NCI-H2029 treated with DMSO at 0.1 percent for 48 hours (cell line): ENCODE results near the gene WBP2.

Experiments
- DNase-seq: peaks from one replicate; lab custom pipeline; 2025; lab: John Stamatoyannopoulos, UW

The WBP2 gene

DNA sequence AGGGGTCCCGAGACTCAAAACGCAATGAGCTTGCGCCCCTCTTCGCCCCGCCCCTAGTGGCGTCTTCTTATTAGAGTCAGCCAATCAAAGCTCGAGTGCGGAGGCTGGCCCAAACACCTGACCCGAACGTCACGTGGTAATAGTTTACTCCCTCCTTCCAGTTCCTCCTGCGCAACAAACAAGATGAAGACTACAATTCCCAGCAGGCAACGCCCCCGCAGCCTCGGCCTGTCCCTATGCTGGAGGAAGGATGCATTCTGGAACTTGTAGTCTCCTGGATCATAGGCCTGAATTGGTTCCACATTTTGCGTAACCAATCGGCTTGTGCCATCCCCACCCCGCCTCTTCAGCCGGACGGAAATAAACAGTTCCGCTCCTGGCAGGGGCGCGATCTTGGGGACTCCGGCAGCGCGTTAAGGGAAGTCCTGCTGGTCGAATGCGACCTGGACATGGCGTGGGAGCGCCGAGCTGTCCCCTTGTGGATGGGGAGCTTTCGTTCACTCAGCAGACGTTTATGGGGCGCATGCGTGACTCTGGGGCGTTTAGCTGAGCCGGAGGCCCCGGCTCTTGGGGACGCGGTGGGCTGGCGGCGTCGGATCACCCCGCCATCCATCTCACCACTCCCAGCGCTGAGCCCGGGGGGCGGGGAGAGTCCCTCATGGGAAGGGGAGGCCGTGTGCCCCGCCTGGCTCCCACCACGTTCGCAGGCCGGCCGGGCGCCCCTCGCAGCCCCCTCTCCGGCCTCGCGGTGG lies at the start of gene WBP2:
TSS of gene WBP2 (minus strand) at position 26 of the 752 bp plus-strand sequence. CDS start 38 bp downstream, outside the sequence.
- DNase-seq, result peak; percentile 98

DNA sequence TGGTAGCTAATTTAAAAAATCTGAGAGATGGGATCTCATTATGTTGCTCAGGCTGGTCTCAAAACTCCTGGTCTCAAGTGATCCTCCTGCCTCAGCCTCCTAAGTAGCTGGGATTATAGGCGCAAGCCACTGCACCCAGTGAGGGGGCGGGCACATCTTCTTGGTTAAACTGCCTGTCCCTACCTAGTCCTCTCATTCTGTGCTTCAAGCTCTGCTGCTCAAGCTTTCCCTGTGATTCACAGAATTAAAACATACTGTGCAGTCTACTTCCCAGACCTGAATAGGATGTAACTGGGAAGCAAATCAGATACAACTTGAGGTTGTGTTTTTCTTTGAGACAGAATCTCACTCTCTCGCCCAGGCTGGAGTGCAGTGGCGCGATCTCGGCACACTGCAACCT lies 47.3 kb upstream of the WBP2 start:
- DNase-seq, result no peak

DNA sequence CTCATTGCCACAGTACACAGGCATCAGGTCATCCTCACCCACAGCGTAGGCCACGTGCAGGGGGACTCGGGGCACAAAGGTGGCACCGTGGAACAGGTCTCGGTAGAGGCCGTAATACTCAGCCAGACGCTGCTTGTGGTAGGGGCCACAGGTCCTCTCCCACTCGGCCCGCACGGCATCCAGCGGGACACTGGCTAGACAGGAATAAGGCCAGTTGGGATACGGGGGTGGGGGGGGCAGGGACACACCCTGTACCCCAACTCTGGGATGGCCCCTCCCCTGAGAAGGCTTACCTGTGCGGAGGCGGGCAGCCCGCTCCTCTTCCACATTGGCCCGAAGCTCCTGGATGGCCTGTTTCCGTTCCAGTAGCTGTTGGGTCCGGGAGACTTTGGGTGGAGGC lies 46.6 kb upstream of the WBP2 start:
- DNase-seq, result no peak

DNA sequence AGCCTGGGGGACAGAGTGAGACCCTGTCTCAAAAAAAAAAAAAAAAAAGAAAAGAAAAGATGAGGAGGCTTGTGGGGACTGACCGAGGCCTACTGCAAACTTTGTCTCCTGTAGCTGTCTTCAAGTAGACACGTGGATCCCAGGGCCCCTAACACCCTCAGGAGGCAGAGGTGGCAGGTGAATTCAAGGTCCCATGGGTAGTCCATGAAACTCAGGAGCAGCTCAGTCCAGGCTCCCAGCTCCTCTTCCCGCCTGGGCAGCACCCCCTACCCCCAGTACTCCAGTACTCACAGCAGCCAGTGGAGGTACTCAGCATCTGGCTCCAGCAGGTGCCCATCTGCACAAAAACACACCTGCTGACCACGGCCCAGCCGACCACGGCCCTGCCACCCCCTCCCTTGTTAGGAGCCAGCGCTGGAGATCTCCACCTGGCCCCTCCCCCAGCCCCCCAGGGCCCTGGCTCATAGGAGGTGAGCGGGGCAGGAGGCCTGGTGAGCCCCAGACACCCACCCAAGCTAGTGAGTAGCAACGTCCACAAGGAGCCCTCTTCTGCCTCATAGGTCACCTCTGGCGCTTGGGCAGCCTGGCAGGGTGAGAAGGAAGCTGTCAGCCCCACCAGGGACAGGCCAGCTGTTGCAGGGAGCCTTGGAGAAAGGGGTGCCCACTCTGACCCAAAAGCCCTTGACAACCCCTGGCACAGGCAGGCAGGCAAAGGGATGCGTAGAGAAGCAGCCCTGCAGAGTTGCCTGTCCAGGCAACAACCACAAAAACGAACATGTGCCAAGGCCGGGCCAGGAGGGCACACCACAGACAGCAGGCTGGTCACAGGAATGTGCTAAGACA lies 45.8 kb upstream of the WBP2 start:
- DNase-seq, result no peak

DNA sequence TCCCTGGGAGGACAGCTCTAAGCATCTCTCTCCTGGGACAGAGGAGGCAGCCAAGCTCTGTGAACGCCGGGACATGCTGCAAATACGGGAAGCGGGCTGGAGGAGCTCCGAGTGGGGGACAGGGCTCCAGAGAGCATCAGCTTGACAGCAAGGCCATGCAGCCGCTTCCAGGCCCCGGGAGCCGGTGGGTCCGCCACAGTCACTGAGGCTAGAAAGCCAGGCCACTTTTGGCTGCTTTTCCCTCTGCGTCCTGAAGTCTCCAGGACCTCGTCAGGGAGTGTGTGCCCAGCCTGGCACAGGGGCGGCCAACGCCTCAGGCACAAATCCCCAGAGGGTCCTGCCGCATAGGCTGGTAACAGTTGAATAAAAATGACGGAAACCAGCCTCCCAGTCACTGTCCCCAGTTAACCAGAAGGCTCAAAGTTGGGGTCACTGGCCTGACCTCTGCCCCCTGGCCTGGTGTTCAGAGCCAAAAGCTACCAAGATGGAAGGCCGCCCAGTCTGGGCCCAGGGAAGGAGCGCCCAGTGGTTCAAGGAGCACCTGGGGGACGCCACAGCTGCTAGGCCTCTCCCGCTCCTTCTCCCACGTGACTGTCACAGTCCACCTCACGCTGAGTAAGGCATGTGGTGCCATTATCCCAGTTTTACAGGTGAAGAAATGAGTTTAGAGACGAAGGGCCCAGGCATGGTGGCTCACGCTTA lies 44.8 kb upstream of the WBP2 start:
- no peak for DNase-seq

DNA sequence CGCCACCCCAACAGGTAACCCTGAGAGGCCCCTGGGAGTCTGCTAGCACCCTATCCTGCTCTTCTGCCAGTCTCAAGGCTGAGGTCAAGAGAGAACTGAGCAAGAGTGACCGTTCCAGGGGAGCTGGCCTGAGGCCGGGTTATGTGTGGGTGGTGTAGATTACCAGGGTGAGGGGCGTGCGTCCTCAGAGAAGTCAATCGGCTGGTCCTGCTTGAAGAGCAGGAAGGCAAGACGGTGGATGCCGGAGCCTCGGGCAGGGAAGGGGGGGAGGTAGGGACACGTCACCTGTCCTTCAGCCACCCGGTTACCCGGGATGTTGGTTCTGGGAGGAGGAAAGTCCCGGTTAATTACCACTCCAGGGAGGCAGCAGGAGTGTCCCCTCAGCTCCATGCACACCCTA lies 44.2 kb upstream of the WBP2 start:
- no peak for DNase-seq

DNA sequence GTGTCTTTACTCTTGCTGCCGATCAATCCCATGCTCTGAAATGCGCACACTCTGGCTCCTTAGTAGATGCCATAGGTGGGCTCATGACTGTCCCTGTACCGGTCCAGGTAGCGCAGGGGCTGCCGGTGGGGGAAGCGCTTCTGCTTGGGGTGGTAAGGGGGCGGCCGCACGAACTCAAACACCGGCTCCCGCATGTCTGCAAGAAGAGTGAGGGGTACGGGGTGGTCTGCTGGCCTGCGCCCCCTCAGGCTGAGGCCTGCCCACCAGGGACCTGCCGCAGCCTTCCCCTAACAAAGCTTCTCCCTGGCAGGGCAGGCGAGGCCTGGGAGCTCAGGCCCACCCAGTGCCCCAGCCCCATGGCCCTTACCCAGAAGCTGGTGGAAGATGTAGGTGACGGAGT lies 43.7 kb upstream of the WBP2 start:
- no peak for DNase-seq

DNA sequence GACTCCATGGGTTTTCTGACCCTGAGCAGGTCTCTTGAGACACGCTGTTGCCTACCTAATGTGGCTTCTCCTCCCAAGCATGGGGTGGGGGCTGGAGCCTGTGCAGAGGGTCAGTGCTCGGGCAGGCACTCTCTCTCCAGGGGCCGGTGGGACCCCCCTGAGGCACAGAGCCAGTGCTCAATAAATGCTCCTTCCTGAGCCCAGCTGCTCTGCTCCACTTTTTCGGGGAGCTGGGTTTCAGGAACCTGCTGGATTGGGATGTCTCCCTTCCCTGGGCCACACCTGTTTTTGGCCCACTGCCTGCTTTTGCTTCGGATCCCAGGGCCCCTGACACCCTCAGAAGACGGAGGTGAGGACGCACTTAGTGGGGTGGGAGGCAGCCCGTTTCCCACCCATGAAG lies 42.9 kb upstream of the WBP2 start:
- DNase-seq, result no peak

DNA sequence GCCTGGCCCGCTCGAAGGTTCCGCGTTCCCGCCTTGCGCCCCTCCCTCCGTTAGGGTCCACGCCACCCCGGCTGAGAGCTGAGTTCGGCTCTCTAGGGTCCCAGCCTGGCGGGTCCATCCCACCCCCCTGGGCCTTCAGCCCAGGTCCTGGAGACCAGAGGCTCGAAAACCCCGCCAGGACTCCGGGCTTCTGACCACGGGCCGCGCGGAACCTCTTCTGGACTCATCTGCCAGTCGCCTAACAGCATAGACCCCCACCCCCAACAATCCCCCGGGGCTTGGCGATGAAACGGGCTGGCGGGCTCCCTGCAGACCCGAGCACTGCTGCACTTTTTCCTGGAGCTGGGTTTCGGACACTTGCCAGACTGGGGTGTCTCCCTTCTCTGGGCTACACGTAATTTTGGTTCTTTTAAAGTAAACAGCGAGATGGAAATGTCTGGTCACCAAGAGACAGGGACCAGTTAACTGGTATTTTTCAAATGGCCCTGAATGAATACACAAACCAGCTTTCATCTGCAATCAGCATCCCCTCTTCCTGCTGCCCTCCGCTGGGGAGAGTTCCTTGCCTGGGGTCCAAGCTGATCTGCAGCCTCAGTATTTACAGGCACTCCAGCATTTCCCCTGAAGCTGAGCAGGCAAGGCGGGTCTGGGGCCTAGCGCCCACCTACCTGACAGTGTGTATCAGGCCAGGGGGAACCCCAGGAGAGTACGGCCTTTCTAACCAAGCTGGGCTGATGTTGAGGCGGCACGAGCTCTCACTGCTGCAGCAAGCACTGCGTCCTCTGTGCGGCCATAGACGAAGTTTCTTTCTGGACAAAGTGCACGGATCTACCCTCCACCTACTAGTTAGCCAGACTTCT lies 42.3 kb upstream of the WBP2 start:
- DNase-seq, result no peak

DNA sequence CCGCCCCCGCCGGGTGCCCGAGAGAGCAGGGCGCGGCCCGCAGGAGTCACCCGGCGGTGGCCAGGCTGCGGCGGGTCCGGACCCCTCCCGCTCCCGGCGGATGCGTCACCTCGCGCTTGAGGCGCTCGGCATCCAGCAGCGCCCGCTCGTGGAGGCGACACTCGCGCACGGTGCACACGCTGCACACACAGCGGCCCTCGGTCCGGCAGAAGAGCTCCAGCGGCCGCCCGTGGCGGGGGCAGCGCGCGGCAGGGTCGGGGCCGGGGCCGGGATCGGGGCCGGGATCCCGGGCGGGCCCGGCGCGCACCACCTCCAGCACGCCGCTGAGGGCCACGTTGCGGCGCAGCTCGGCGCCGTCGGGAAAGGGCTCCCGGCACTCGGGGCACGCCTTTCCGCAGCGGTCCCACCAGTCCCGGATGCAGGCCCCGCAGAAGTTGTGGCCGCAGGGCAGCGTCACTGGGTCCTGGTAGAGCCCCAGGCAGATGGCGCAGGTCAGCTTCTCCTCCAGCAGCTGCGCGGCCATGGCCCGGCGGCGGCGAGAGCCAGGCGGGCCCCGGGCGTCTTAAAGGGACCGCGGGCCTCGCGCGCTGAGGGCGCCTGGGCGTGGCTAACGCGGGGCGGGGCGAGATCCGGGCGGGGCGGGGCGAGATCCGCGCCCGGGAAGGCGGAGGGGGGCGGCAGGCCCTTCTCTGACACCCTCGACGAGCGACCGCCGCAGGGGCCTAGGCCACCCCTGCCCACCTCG lies 41.5 kb upstream of the WBP2 start, which contains the start of gene TRIM65:
TSS of gene TRIM65 (minus strand) at position 537 of the 745 bp plus-strand sequence. CDS start at position 523, 14 bp downstream.
- DNase-seq, result no peak

DNA sequence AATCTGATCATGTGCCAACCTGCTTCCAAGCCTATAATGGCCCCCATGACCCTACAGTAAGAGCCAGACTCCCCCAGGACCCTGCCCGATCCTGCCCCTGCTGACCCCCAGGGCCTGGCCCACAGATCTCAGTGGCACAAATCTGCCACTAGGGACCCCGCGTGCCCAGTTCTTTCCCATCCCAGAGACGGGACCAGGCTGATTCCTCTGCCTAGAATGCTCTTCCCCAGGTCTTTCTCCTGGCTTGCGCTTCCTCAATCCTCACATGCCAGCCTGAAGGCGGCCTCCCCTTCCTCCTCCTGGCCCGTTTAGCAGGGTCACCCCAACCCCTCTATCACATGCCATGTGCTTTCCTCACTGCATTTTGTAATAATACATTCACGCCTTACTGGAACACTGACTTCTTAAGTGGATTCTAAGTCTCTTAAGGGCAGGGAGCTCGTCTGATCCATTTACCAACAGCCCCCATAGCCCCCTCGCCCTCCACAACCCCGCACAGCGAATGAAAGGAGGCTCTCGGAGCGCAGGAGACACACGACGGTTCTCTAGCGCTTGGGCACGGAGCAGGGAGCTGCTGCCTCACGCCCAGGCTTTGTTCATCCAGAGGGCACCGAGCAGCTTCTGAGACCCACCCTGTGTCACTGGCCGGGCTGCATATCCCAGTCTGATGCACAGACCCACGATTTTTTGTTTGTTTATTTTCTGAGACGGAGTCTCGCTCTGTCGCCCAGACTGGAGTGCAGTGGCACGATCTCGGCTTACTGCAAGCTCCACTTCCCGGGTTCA lies 40.4 kb upstream of the WBP2 start:
- no peak for DNase-seq

DNA sequence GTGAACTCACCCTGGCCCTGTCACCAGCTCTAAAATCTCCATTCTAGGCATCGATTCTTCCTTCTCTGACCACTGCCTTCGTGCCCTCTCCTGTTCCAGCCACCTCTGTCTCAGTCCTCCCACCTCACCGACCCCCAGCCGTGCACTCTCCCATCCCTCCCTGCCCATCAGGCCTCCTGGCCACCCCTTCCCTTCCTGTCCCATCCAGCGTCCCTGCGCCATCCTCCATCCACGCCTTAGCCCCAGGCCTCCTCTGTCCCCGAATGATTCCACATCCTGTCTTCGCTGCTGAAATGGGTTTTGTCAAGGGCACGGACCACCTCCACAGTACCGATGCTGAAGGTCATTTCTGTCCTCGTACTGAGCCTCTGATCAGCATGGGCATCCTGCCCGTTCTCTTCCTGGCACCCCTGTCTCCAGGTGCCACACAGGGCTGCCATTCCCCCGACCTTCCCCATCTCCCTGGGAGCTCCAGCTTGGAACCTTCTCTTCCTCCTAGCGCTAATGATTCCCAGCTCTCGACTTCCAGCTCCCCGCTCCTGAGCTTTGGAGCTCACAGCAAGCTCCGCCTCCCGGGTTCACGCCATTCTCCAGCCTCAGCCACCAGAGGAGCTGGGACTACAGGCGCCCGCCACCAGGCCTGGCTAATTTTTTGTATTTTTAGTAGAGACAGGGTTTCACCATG lies 39.1 kb upstream of the WBP2 start:
- no peak for DNase-seq

DNA sequence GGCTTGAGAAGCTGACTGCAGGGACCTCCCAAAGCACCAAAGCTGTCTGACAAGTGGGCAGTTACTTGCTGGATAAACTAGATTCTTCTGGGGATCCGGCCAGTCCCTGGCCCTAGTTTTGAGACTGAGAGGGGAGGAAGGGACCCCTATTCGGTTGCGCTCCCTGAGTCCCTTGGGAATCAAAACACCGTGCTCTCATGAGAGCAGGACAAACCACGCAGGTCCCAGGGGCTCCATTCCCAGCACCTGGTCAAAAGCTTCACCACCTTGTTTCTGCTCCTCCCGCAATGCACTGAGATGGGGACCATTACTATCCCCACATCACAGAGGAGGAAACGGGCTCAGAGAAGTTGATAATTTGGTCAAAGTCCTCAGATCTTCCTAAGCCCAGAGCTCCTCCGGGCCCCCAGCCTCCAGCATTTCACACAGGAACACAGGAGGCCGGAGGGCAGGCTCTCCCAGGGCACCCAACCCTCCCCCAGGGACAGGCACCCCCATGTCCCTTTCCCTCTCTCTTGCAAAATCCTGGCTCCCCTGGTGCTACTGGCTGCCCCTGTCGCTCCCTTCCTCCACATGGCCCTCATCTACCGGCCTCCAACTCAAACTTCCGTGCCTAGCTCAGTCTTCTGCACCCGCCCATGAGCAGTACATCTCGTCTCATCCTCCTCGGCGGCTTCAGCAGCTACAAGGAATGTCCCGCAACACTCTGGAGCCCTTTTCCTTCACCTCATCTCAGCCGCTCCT lies 38.3 kb upstream of the WBP2 start:
- no peak for DNase-seq

DNA sequence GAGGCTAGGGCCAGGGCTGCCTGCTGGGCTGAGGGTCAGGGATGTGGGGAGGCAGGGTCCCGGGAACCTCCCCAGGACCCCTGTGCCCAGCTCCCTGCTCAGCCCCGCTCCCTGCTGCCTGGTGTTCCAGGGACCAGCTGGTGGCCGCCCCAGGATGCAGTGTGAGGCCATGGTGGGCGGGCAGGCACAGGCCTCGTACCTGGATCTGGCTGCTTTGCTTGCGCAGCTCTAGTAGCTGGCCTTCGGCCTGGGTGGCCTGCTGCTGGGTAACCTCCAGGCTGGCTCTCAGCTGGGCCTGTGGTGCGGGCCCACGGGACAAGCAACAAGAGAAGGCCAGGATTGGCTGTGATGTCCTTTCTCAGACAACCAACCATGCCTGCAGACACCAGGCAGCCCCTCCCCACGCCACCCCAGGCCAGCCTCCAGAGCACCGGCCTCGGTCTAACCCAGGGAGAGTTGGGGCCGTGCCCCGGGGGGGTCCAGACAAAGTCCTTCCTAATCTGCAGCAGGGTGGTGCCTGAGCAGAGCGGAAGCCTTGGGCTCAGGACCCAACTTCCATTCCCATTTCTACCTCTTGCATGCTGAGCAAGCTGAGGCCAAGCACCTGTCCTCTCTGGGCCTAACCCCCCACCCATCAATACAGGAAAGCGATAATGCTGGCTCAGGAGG lies 37.6 kb upstream of the WBP2 start:
- no peak for DNase-seq

DNA sequence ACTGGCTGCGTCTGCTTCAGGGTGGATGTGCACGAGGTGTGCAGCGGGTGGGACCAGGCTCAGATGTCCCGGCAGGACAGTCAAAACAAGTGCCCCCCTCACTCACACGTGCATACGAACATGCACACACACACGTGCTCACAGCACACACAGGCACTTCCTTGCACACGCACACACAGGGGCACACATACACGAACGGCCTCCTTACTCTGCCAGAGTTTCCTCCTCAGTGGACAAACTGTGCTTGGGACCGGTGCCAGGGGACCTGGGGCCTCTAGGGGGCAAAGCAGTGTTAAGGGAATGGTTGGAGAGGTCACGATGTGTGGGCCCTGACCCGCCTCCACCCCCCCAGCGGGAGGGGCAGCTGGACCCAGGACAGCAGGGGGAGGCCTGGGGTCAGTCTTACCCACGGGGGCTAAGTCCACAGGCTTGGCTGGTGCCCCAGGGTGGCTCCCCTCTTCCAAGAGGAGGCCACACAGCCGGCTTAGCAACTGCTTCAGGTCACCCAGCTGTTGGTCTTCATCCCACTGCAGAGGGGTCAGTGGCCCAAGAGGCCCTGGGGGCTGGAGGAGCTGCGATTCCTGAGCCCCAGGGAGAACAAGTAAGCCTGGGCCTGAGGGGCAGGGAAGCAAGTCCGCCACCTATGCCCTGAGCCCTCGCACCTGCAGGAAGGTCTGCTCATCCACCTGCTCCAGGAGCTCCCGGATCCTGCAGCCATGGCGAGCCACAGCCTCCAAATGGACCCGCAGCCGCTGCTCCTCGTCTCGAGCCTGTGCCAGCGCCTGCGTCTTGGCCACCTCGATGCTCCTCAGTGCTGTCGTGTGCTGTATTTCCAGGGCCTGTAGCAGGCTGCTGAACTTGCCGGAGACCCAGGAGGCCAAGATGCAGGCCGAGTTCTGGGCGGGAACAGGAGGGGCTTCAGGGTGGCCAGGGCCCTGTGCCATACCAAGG lies 36.7 kb upstream of the WBP2 start:
- DNase-seq, result no peak

DNA sequence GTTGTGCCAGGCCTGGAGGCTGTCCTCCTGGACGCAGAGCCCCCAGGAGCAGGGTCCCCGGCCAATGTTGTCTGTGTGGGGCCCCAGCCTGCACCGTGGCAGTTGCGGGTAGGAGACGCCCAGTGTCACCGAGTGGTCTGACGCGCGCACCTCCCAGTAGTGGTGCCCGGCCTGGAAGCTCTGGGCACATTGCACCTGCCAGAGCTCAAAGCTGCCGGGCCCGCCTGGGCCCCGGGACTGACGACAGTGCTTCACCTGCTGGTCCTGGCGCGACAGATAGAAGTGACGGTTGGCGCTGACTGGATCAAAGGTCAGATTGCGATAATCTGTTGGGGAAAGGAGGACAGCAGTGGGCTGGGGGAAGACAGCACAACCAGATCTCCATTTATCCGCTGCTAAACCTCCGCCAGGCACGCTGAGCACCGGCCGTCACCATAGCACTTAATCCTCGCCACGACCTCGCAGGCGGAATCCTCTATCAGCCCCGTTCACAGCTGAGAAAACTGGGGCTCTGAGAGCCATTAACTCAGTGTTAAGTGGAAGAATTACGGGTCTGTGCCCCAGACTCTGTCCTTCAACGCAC lies 36.0 kb upstream of the WBP2 start:
- no peak for DNase-seq

DNA sequence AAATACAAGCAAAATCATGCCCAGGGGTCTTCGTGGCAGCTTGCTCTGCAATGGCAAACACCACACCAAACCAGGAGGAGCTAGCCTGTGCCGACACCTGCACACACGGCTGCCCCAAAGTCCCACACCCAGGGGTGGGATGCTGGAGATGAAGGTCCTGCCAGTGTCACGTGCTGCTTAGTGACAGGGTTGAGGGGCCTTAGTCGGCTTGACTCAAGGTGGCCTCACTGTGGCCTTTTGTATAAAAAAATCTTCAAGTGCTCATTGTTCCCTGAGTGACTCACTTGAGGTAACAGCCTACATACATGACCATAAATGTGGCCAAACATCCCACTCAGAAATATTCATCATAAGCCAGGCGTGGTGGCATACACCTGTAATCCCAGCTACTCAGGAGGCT lies 34.3 kb upstream of the WBP2 start:
- no peak for DNase-seq
